Measurements from ENCODE around the gene SPCS2. TPM values are rescaled to one million over a fixed set of nuclear protein-coding genes. Genes with fewer than 3 reads are reported as not detected.
"Not testable (repeated sequence)": the region's sequence is repeated elsewhere in the genome, so short reads cannot be mapped to it uniquely, and the experiment has no call there.

The SPCS2 gene
- polyA plus RNA-seq, 1 experiment, result 68.3 TPM

- POLR2A ChIA-PET, result no interaction called here
- TF ChIP-seq CTCF (IDR thresholded peaks at IDR 0.05; ENCODE audit: insufficient read depth, low read depth, low read length), result no peak
- Histone ChIP-seq H3K27me3 (ENCODE audit: control insufficient read depth, insufficient read depth, low read length) (no peaks in the 10 kb centered on the region), H3K36me3 (ENCODE audit: control insufficient read depth, insufficient read depth, low read length) (0 out of 2 replicates have a peak, but pooled peaks cover 1% of the 10 kb centered on the region), H3K4me3 (ENCODE audit: low read depth, low read length) (no peak overlapping the region)
- CTCF ChIA-PET, result interaction anchor here (1.2 kb wide), 1 partner anchor 226 kb away, joined by 3 read pairs; no protein-coding TSS in a partner anchor
- DNase-seq (ENCODE audit: low read depth), result no peak
These were observed 4.4 kb downstream of the SPCS2 start for GRCh38 chr11:74953451-74953850.

GRCh38 chr11:74954199-74954598, 5.1 kb downstream of the SPCS2 start:
- CTCF ChIA-PET, result interaction anchor here (1.2 kb wide), 1 partner anchor 227 kb away, joined by 3 read pairs; no protein-coding TSS in a partner anchor

GRCh38 chr11:74956397-74957015, 7.4 kb downstream of the SPCS2 start:
- Histone ChIP-seq H3K27me3 (ENCODE audit: control insufficient read depth, insufficient read depth, low read length) (no peaks in the 10 kb centered on the region), H3K36me3 (ENCODE audit: control insufficient read depth, insufficient read depth, low read length) (no peaks in the 10 kb centered on the region), H3K4me3 (ENCODE audit: low read depth, low read length) (no peak overlapping the region)
- TF ChIP-seq CTCF (IDR thresholded peaks at IDR 0.05; ENCODE audit: insufficient read depth, low read depth, low read length), result no peak
- POLR2A ChIA-PET, result interaction anchor here (0.5 kb wide), 1 partner anchor 41 kb away, joined by 3 read pairs; no protein-coding TSS in a partner anchor
- CTCF ChIA-PET, result no interaction called here
- no peak for DNase-seq (ENCODE audit: low read depth)

More at GRCh38 chr11:74954199-74954598, 5.1 kb downstream of the SPCS2 start:
- POLR2A ChIA-PET, result no interaction called here
- H3K36me3 ChIP-seq (ENCODE audit: control insufficient read depth, insufficient read depth, low read length), result 0 out of 2 replicates have a peak, but pooled peaks cover 1% of the 10 kb centered on the region
- no peak overlapping the region for H3K4me3 ChIP-seq (ENCODE audit: low read depth, low read length)
- no peak for TF ChIP-seq CTCF (IDR thresholded peaks at IDR 0.05; ENCODE audit: insufficient read depth, low read depth, low read length)
- no peaks in the 10 kb centered on the region for H3K27me3 ChIP-seq (ENCODE audit: control insufficient read depth, insufficient read depth, low read length)
- no peak for DNase-seq (ENCODE audit: low read depth)

GRCh38 chr11:74957937-74958629, 9.0 kb downstream of the SPCS2 start:
- CTCF ChIA-PET, result no interaction called here
- POLR2A ChIA-PET, result no interaction called here
- no peak for DNase-seq (ENCODE audit: low read depth)
- no peaks in the 10 kb centered on the region for H3K27me3 ChIP-seq (ENCODE audit: control insufficient read depth, insufficient read depth, low read length)
- no peak overlapping the region for H3K4me3 ChIP-seq (ENCODE audit: low read depth, low read length)
- TF ChIP-seq CTCF (IDR thresholded peaks at IDR 0.05; ENCODE audit: insufficient read depth, low read depth, low read length), result no peak
- H3K36me3 ChIP-seq (ENCODE audit: control insufficient read depth, insufficient read depth, low read length), result no peaks in the 10 kb centered on the region

- H3K27me3 ChIP-seq (ENCODE audit: control insufficient read depth, insufficient read depth, low read length); POLR2A ChIA-PET; H3K36me3 ChIP-seq (ENCODE audit: control insufficient read depth, insufficient read depth, low read length); H3K4me3 ChIP-seq (ENCODE audit: low read depth, low read length); DNase-seq (ENCODE audit: low read depth): not testable (repeated sequence)
- CTCF ChIA-PET, result interaction anchor here (1.0 kb wide), 1 partner anchor 33 kb away, joined by 3 read pairs; no protein-coding TSS in a partner anchor
These were observed 11.1 kb downstream of the SPCS2 start for GRCh38 chr11:74960128-74960527.

Data from BJ (cell line).